HEK293T (cell line): ENCODE results near the gene GPR17.

Experiments used
- CTCF ChIA-PET: fragments of 350-600 bp; formaldehyde crosslinking; extraction: SDS; loops from one replicate; lab custom pipeline; 2021; ENCODE audit warnings: antibody characterized with exemption, inconsistent platforms; lab: Yijun Ruan, JAX
- POLR2A ChIA-PET: fragments of 350-600 bp; formaldehyde crosslinking; extraction: SDS; loops from one replicate; lab custom pipeline; 2020; ENCODE audit warnings: antibody characterized with exemption, inconsistent platforms; lab: Yijun Ruan, JAX
- DNase-seq: peaks from one replicate; pipeline ENCODE4 v3.0.0; 2012; ENCODE audit warnings: mixed read lengths; ENCODE audit errors: extremely low spot score
- ARNT ChIP-seq: fragments of 450-650 bp; IDR thresholded peaks from 2 replicates; pipeline ENCODE4 v1.6.1; 2017; ENCODE audit warnings: mild to moderate bottlenecking
- BHLHE40 ChIP-seq: fragments of 450-650 bp; IDR thresholded peaks from 2 replicates; pipeline ENCODE4 v1.6.1; 2016; ENCODE audit warnings: mild to moderate bottlenecking, moderate library complexity, borderline replicate concordance
- CTBP1 ChIP-seq: fragments of 450-650 bp; IDR thresholded peaks from 2 replicates; pipeline ENCODE4 v1.6.1; 2016; ENCODE audit warnings: borderline replicate concordance
- ELF4 ChIP-seq: fragments of 450-650 bp; IDR thresholded peaks from 2 replicates; pipeline ENCODE4 v1.6.1; 2017; ENCODE audit warnings: antibody characterized with exemption
- FOXA1 ChIP-seq: fragments of 450-650 bp; IDR thresholded peaks from 2 replicates; pipeline ENCODE4 v1.6.1; 2016; ENCODE audit warnings: mild to moderate bottlenecking
- FOXK2 ChIP-seq: fragments of 450-650 bp; IDR thresholded peaks from 2 replicates; pipeline ENCODE4 v1.6.1; 2016; ENCODE audit warnings: mild to moderate bottlenecking
- FOXM1 ChIP-seq: fragments of 450-650 bp; IDR thresholded peaks from 2 replicates; pipeline ENCODE4 v1.6.1; 2017; ENCODE audit warnings: mild to moderate bottlenecking, borderline replicate concordance
- HDGF ChIP-seq: fragments of 450-650 bp; IDR thresholded peaks from 2 replicates; pipeline ENCODE4 v1.6.1; 2017; ENCODE audit warnings: antibody characterized with exemption, borderline replicate concordance
- L3MBTL2 ChIP-seq: fragments of 450-650 bp; conservative IDR thresholded peaks from 2 replicates; pipeline ENCODE4 v1.6.1; 2016; ENCODE audit warnings: mild to moderate bottlenecking
- LEF1 ChIP-seq: fragments of 450-650 bp; IDR thresholded peaks from 2 replicates; pipeline ENCODE4 v1.6.1; 2017; ENCODE audit warnings: mild to moderate bottlenecking, borderline replicate concordance
- NFRKB ChIP-seq: fragments of 450-650 bp; IDR thresholded peaks from 2 replicates; pipeline ENCODE4 v1.6.1; 2016; ENCODE audit warnings: mild to moderate bottlenecking, moderate library complexity
- SP1 ChIP-seq: fragments of 450-650 bp; IDR thresholded peaks from 2 replicates; pipeline ENCODE4 v1.6.1; 2017
- SUZ12 ChIP-seq: fragments of 450-650 bp; IDR thresholded peaks from 2 replicates; pipeline ENCODE4 v1.6.1; 2016; ENCODE audit warnings: mild to moderate bottlenecking
- TARDBP ChIP-seq: fragments of 450-650 bp; IDR thresholded peaks from 2 replicates; pipeline ENCODE4 v1.6.1; 2016
- ZNF384 ChIP-seq: fragments of 450-650 bp; IDR thresholded peaks from 2 replicates; pipeline ENCODE4 v1.6.1; 2016
- TF ChIP-seq, protein P1 (sequence below): fragments of 450-650 bp; IDR thresholded peaks from 2 replicates; pipeline ENCODE4 v1.6.1; 2016

The GPR17 gene

DNA sequence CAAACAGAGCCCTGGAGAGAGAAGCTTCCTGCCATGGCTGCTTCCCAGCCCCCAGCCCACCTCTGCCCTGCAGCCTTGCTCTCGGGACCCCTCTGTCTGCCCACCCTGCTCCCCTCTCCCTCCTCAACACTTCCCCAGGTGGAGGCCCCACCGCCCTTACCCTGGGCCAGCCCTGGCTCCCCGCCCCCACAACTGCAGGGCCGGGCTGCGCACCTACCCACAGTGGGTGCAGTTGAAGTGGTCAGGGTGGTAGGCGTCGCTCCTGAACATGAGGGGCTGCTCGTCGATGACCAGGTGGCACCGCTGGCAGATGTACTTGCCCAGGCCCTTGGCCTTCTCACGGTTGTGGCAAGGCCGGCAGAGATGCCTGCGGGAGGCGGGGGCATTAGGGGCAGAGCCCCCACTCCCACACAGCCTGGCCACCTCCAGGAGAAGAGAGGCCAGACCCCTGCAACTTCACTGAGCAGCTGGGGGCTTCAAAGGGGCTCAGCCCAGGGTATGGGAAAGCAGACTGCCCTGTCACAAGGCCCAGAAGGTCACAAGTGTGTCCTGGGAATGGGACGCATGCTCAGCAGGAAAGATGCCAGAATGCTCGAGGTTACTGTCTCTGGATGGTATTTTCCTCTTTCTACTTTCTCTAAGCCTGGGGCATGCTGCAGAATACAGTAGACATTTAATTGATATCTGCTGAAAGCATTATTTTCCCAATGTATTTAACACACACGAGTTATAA, 3.1 kb upstream of the GPR17 start:
- no peak for DNase-seq
- ChIA-PET POLR2A (no interaction called here), CTCF (interaction anchor here (1.6 kb wide), 1 partner anchor 52 kb away, joined by 3 read pairs; no protein-coding TSS in a partner anchor)
- TF ChIP-seq ZNF384 (no peak), ELF4 (no peak), FOXK2 (no peak), FOXM1 (no peak), ARNT (no peak), SP1 (no peak), FOXA1 (no peak), SUZ12 (no peak), NFRKB (no peak), TARDBP (no peak), LEF1 (no peak), HDGF (no peak), CTBP1 (no peak), L3MBTL2 (no peak), BHLHE40 (no peak)
- TF ChIP-seq, protein P1, sequence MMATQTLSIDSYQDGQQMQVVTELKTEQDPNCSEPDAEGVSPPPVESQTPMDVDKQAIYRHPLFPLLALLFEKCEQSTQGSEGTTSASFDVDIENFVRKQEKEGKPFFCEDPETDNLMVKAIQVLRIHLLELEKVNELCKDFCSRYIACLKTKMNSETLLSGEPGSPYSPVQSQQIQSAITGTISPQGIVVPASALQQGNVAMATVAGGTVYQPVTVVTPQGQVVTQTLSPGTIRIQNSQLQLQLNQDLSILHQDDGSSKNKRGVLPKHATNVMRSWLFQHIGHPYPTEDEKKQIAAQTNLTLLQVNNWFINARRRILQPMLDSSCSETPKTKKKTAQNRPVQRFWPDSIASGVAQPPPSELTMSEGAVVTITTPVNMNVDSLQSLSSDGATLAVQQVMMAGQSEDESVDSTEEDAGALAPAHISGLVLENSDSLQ, result no peak

DNA sequence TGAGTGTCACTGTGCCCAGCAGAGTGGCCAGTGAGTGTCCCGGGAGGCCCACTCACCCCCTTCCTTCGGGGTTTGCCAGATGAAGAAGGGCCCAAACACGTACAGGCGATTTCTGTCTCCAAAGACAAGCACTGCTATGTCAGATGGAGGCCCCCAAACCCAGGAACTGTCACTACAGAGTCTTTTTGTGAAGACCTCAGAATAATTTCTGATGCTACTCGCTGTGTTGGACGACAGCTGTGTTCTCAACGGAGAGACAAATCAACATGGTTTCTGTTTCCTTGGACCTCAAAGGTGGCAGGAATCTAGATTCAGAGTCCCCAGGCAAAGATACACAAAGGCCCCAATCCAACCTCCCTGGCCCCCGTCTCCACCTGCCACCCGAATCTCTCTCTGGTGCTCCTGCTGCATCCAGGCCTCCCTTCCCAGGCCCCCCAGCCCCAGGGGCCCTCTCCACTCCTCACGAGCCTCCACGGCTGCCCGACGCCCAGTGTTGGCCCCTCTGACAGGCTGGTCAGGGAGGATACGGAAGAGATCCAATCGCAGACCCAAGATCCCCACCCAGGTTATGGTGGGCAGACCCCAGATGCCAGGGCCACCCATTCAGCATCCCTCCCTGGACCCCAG, 2.4 kb upstream of the GPR17 start:
- ChIA-PET CTCF (interaction anchor here (1.6 kb wide), 1 partner anchor 53 kb away, joined by 3 read pairs; no protein-coding TSS in a partner anchor), POLR2A (no interaction called here)
- DNase-seq, result no peak
- no peak for TF ChIP-seq SP1
- TF ChIP-seq ZNF384, result no peak
- no peak for TF ChIP-seq LEF1
- no peak for TF ChIP-seq SUZ12
- TF ChIP-seq, protein P1, result no peak
- no peak for TF ChIP-seq FOXK2
- no peak for TF ChIP-seq NFRKB
- no peak for TF ChIP-seq ARNT
- TF ChIP-seq BHLHE40, result no peak
- TF ChIP-seq CTBP1, result no peak
- no peak for TF ChIP-seq FOXA1
- no peak for TF ChIP-seq HDGF
- no peak for TF ChIP-seq FOXM1
- TF ChIP-seq ELF4, result no peak
- TF ChIP-seq L3MBTL2, result no peak
- TF ChIP-seq TARDBP, result no peak

DNA sequence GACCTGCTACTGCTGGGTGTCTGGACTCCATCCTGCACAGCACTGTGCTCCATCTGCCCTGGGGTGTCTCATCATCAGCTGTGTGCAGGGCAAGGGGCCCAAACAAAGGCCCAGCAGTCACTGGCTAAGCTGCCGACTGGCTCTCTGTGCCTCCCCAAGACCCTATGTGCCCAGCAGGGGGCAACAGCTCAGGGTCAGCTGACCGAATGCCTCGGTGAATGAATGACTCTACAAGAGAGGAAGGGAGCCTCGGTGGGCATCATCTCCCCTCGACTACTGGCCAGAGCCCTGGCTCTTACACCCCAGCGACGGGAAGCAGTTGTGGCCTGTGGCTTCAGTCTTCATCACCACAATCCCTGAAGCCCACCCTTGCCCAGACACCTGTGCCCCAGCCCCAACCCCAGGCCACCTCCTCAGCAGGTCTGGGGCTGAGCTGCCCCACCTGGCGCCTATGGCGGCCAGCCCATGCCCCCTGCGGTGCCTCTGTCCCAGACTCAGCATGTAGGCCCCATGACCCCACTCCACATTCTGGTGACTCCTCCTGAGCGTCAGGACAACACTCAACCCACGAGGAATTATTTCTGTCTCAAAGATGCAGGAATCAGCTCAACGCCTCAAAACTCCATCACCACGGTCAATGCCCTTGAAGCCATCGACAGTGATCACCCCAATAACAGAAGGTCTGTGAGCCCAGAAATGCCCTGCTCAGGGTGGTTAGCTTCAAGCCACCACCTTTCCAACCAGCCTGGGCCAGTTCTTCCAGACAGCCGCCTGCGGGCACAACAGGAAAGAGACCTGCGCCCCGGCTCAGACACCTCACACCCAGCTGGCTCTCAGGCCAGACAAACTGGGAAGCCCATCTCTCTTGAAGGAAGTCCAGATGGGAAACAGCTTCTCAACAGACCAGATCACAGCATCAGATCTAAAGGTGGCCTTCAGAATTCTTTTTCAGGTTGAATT, 1.6 kb upstream of the GPR17 start:
- CTCF ChIA-PET, result interaction anchor here (0.6 to 1.6 kb wide), 2 partner anchors 53 to 194 kb away, joined by 3 read pairs; no protein-coding TSS in a partner anchor

DNA sequence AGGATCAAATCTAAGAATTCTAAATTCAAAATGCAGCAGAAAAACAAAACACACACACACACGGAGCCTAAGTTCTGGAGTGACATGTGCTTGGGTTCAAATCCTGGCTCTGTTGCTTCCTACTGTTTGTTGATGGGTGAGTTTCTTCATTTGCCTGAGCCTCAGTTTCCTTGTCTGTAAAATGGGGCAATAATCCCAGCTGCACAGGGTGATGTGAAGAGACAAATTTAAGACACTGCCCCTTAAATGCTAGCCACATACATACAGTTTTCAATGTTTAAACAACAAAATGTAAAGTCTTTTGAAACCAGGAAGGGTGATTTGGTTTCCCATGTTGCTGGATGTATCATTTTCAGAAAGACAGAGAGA, 943 bp upstream of the GPR17 start:
- ChIA-PET CTCF (no interaction called here), POLR2A (no interaction called here)
- DNase-seq, result no peak
- TF ChIP-seq SUZ12, result no peak
- TF ChIP-seq FOXM1, result no peak
- no peak for TF ChIP-seq SP1
- TF ChIP-seq FOXA1, result no peak
- TF ChIP-seq FOXK2, result no peak
- TF ChIP-seq ELF4, result no peak
- TF ChIP-seq, protein P1, result no peak
- no peak for TF ChIP-seq ARNT
- TF ChIP-seq BHLHE40, result no peak

More for the DNA sequence above, 1.6 kb upstream of the GPR17 start:
- TF ChIP-seq NFRKB (no peak), SUZ12 (no peak), L3MBTL2 (no peak), CTBP1 (no peak), LEF1 (no peak), FOXA1 (no peak), ARNT (no peak)
- POLR2A ChIA-PET, result no interaction called here
- no peak for DNase-seq

DNA sequence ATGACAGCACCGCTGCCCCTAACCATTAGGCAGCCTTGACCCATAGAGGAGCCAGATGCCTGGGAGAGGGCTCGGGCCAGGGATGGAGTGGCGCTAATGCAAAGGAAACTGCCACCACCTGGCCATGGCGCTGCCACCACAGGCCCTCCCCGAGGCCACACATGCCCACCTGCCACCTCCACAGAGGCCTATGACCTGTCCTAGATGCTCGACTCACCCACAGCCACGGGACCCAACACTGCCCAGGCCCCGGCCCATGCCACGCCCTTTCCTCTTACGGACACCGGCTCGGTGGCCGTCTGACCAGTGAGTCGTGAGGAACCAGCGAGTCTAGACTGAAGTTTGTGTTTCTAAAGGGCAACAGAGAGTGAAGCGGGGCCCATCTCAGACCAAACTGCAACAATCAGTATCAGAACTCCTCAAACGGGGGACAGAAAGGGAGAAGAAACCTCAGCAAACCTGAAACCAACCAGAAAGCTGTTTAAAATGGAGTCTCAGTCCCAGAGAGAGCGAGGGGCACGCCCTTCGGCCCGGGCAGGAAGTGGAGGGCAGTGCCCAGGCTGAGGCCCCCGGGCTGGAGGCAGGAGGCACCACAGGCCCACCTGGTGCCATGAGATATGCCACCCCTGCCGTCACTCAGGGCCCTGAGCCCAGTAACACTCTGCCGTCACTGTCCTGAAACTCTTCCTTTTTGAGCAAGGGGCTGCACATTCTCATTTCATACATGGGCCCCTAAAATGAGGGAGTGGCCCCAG, 711 bp downstream of the GPR17 start:
- ChIA-PET CTCF (interaction anchor here (1.4 kb wide), 1 partner anchor 55 kb away, joined by 9 read pairs; no protein-coding TSS in a partner anchor), POLR2A (no interaction called here)
- no peak for DNase-seq
- TF ChIP-seq SUZ12, result no peak
